IPS-NIHi7 (cell line): Measurements from ENCODE around the gene CYTL1.
A peak's percentile ranks its signal among the peaks of the same experiment; 100 is the strongest.
"Not testable (repeated sequence)": the region's sequence is repeated elsewhere in the genome, so short reads cannot be mapped to it uniquely, and the experiment has no call there.

ENCODE experiments used
- DNase-seq: peaks from one replicate; pipeline ENCODE4 v3.0.0; 2012; ENCODE audit warnings: mixed read lengths; ENCODE audit errors: extremely low spot score

Gene CYTL1, protein sequence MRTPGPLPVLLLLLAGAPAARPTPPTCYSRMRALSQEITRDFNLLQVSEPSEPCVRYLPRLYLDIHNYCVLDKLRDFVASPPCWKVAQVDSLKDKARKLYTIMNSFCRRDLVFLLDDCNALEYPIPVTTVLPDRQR

DNA sequence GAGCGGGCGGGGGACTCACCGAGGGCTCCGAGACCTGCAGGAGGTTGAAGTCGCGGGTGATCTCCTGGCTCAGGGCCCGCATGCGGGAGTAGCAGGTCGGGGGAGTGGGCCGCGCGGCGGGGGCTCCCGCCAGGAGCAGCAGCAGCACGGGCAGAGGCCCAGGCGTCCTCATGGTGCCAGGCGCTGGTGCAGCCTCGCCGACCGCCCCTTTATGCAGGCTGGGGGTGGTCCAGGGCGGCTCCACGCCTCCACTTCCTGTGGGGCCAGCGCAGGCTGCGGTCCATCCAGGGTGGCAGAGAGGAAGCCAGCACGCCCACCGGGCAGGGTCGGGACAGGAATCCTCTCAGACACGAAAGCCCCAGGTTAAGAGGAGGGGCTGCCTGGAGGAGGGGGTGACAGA, at the start of gene CYTL1:
TSS of gene CYTL1 (minus strand) at position 185 of the 400 bp plus-strand sequence. CDS start at position 172, 13 bp downstream.
- peak; percentile 55 for DNase-seq

DNA sequence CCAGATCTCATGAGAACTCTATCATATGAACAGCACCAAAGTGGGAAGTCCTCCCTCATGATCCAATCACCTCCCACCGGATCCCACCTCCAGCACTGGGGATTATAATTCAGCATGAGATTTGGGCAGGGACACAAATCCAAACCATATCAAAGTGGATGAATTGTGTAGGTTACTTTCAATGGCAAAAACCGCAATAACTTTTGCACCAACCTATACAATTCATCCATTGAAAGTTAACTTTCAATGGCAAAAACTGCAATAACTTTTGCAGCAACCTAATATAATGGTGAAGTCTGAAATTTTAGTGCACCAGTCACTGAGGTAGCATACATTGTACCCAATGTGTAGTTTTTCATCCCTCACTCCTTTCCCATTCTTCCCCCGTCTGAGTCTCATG, 48.6 kb upstream of the CYTL1 start:
- no peak for DNase-seq

DNA sequence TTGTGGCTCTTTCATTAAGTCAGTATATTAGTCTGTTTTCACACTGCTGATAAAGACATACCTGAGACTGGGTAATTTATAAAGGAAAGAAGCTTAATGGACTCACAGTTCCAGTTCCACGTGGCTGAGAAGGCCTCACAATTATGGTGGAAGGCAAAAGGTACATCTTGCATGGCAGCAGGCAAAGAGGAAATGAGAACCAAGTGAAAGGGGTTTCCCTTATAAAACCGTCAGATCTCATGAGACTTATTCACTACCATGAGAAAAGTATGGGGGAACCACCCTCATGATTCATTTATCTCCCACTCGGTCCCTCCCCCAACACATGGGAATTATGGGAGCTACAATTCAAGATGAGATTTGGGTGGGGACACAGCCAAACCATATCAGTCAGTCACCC, 47.7 kb upstream of the CYTL1 start:
- not testable (repeated sequence) for DNase-seq

DNA sequence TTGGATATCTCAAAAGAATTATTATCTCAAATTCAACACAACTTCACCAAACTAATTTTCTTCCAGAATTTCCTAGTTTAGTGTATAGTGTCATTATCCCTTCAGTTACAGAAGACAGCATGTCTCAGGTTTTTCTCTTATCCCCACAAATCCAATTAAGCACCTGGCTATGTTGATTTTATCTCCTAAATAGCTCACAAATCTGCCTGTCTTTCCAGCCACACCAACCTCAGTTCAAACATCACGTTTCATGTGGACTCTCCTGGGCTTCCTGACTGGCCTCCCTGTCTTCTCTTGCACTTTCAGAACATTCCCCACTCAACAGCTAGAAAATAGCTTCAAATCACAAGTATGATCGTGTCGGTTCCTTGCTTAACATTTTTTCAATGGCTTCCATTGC, 46.8 kb upstream of the CYTL1 start:
- no peak for DNase-seq

DNA sequence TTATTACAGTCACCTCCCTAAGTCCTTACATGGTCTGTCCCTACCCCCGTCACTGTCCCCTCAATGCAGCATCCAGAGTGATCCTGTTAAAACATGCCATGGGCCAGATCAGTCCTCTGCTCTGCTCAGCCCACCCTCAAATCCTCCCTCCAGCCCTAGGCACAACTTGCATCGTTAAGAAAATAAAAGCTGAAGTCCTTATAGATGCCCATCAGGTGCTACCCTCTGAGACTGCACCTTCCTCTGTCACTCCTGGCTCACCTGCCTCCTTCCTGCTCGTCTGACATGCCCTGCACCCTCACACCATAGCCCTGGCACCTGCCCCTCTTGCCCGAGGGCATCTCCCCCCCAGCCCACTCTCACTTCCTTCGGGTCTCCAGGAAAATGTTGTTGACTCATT, 36.2 kb upstream of the CYTL1 start:
- no peak for DNase-seq

DNA sequence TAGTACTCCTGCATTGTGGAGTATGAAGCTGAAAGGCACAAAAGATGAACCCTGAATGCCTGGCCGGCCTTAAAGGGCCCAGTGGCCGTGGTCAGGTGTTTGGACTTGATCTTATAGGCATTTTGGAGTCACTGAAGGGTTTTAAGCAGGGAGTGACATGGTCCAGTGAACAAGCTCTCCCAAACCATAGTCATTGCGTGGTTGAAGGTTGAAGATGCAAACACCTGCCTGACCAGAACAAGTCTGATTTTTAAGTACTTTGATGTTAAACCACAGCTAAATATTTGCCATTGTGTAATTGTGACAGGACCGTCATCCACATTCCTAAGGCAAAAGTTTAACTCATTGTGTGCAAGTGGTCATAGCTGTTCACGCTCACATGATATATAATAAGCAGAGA, 35.3 kb upstream of the CYTL1 start:
- no peak for DNase-seq

DNA sequence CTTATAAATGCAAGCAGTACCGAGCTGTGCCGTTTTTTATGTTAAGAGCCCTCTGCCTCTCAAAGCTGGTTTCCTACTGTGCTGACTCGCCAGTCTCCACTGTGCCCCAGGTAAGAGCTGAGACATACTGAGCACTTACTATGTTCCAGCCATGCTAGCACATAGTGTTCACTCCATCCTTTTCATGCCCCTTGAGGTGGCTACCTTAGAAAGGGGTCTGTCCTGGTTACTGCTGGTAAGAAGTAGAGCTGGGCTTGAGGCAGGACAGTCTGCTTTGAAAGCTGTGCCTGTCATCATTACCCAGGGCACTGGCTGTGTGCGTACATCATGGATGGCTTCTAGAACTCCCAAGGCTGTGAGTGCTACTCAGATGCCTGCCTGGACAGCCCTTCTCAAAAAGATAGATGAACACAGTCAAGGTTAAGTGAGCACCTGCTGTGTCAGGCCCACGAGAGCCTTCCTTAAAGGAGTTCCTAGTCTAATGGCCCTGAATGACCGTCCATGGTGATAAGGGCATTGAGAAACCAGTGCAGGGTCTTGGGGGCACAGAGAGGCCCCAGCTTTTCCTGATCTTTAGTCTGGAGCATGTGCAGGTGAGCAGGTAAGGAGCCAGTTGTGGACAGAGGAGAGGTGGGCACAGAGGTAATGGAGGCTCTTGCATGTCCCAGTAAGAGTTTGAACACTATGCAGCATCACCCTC, 33.6 kb upstream of the CYTL1 start:
- DNase-seq, result no peak

DNA sequence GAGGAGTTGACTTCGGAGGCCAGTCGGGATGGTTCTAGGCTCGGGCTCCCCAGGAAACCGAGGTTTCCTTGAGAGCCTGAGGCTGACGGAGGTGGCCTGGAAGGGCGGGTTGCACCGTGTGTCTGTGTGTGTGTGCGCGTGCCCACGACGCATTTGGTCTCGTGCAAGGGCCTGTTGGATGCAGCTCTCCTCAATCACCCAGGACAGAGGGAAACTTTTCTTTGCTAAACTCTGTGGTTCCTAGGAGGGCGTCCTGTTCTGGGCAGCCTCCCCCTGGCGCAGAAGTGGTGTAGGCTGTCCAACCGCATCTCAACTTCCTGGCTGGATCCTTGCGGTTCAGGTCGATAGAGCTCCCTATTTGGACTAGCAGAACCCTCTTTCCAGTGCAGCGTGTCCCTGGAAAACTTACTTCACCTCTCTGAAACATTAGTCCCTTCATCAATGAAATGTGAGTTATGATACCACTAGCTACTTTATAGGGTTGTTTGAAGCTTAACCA, 33.0 kb upstream of the CYTL1 start:
- peak; percentile 32 for DNase-seq

DNA sequence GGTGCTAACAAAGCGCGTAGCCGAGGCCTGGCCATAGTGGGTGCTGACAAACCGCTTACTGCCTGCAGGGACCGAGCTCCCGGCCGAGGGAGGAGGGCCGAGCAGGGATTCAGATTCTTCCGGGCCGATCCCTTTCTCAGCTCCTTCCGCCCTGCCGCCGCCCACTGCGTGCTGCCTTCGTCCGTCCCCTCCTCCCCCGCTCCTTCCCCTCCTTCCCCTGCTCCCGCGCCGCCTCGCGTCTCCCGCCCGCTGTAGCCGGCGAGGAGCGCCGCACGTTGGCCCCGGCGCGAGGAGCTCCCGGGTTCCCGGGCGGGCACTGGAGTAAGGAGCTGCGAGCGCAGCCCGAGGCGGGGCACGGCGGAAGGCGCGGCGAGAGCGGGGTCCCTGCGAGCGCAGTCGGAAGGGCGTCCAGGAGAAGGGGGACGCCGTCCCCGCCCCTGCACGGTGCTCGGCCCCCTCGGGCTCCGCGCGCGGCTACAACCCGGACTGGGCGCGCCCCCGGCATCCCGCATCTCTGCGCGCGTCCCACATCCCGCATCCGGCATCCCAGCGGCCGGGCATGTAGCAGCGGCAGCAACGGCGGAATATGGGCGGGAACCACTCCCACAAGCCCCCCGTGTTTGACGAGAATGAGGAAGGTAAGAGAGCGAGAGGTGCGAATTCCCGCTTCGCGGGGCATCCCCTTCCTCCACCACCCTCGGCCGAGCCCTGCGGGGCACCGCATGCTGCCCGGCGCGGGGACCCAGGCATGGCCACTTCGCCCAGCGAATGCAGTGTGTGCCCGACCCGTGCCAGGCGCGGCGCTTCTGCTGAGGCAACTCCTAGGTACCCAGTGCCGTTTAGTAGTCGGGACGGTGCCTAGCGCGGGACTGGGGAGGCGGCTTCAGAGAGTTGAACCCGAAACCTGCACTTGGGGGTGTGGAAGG, 32.3 kb upstream of the CYTL1 start, which contains the start of gene STK32B:
TSS of gene STK32B (plus strand) at position 203 of the 926 bp plus-strand sequence.
- peak; percentile 84 for DNase-seq

DNA sequence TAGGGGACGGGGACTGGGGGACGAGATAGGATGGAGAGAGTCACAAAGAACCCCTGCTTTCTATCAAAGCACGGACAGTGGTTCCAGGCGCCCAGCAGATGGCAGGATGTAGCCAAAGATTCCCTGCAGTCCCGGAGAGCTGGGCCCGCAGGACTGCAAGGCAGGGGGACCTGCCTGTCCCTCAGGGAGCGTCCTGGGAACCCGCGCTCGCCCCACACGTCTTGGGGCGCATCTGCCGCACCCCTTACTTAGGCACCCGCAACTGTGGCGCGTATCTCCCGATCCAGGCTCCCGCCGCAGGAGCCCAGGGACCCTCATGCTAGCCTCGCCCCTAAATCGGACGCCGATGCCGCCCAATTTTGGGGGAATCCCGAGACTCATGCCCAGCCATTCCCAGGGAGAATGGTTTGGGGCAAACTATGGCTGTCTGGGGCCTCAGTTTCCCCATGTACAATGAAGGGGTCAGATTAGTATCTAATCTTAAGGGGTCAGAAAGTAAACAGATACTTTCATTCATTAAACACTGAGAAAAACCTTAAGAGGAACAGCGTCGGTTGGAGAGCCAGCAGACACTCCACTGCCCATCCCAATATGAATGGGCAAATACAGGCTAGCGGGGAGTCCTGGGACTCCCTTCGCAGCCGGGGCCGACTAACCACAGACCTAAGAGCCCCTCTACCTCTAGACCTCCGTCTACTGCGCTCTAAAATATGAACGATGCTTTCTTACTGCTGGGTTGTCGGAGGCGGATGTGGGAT, 31.4 kb upstream of the CYTL1 start:
- DNase-seq, result peak; percentile 93

DNA sequence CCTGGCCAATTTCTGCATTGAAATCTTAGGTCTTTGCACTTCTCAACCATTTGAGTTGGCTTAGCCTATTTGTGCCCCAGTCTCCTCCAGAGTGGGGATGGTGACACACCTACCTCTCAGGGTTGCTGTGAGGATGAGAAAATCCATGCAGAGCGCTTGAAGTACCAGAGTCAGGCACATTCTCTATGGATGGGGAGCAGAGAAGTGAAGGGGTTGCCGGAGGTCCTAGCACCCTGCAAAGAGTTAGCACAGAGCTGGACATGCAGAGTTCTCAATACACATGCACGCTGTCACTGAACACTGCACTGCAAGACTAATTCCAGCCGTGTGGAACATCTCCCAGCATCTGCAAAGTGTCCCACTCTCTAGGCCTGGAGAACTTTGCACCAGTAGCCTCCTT, 29.5 kb upstream of the CYTL1 start:
- DNase-seq, result no peak

DNA sequence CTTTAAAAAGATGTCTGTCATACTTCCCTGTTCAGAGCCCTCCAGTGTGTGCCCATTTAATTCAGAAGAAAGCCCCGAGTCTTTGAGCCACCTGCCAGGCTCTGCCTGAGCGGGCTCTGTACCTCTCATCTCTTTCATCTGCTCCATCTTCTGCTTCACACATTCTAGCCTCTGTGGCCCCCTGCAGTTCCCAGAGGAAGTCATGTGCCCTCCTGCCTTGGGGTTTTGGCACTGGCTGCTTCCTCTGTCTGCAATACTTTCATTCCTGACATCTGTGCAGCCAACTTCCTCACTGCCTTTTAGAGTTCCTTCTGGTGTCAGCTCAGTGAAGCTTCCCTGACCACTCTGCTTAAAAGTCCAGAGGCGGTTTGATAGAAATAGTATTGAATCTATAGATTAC, 25.8 kb upstream of the CYTL1 start:
- DNase-seq, result no peak

DNA sequence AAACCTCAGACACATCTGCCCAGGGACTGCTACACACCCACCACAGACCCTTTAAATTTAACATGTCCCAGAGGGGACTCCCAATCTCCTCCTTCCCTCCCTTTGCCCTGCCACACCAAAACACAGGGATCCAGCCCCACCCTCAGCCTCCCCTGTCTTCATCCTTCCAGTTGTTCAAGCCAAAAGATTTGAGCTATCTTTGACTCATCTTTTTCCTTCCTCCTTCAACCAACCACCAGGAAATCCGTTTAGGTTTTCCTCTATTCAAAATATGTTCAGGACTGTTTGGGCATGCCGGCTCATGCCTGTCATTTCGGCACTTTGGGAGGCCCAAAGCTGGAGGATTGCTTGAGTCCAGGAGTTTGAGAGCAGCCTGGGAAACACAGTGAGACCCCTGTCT, 25.1 kb upstream of the CYTL1 start:
- DNase-seq, result no peak

DNA sequence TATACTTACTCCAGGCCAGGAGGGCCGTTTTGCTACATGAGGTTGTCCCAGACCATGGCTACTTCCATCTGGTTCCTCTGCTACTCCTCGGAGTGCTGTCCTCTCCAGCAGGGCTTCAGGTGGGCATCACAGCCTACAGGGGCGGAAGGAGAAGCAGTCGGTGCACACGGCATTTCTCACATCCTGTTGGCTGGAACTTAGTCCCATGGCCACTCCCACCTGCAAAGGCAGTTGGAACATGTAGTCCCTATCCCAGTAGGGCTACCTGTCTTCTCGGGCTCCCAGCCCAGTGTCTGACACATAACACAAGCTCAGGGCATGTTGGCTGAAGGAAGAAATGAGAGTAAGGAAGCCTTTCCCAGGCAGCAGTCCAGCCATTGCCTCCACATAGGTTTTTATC, 24.3 kb upstream of the CYTL1 start:
- peak; percentile 32 for DNase-seq

DNA sequence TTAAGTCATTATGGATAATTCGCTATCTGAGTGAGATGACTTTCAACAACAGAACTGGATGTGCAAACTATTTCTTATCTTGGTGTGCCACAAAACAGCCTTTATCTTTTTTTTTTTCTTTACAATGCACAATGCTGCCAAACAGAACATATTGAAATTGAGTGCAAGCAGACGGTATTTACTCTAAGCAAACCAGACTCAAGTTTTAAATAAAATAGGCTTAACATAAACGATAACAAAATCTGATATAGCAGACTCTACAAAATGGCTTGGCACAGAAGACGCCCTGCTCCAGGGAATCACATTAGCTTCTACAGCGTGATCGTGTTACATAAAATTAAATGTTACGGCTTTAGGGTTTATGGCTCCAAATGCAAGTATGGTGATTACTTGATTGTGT, 22.4 kb upstream of the CYTL1 start:
- no peak for DNase-seq

DNA sequence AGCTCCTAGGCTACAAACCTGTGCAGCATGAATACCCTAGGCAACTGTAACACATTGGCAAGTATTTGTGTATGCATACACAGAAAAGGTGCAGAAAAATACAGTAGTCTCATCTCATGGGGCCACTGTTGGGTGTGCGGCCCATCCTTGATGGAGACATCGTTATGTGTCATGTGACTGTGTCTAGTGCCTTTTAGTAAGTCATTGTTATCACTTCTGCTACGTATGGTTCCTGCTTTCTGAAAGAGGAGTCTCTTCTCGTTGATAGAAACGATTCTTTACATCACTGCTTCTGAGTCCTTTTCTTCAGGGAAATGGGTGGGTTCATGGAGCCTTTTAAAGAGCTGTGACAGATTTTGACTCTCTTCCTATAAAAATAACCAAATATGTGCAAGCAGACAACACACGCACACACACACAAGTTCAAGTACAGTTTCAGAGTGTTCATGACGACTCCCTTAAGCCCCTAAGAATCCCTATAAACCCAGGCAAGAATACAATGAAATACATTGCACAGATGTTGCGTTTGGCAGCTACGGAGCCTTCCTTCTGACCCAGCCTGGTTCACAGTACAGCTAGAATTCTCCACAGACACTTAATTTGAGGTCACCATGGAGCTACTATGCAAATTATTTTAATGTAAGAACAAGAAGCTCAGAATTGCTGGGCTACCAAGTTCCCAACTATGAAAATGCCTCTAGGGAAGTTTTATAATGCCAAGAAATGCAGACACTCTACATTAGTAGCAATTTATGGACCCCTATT, 21.8 kb upstream of the CYTL1 start:
- no peak for DNase-seq

DNA sequence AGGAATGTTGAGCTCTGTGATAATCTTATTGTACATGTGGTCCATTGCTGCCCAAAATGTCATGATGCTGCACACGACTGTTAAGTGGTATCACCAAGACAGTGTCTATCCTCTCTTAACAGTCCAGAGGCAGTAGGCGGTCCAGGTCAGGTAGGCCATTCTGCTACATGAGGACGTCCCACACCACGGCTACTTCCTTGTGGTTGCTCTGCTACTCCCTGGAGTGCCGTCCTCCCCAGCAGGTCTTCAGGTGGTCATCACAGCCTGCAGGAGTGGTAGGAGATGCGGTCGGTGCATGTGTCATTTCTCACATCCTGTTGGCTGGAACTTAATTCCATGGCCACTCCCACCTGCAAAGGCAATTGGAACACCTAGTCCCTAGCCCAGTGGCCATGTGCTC, 20.5 kb upstream of the CYTL1 start:
- DNase-seq, result no peak

DNA sequence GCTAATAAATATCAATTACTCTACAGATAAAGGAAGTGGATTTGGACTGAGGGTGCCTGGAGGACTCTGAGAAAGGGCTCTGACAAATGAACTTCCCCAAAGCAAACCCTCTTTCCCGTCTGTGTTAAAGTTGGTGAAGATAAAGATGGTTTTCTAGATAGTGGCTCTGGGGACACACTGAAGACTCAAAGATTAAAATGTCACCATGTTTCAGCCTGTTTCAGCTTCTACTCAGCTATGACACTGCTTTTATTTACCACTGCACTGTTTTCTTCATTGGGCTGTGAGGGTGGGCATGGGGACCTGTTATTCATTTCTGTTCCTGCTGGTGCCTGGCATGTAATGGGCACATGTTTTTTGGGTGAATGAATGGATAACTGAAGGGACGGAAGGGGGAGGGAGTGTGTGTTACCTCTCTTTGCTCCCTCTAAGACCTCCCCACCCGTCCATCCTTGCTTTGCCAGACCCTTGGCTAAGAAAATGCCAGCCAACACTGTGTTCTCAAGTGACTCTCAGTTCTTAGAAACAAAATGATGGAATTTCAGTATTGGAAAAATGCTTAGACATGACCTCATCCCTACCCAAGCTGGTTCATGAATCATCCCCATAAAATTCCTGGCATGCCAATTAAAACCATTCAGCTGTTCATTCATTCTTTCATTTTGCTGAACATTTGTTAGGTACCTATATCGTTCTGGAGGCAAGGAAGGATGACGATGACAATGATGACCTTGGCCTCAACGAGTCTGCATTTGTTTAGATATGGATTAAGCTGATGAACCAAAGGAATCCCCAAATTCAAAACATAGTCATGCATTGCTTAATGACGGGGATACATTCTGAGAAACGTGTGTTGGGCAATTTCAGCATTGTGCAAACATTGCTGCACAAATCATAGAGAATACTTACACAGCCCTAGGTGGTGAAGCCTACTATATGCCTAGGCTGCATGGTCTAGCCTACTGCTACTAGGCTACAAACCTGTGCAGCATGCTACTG, 18.6 kb upstream of the CYTL1 start:
- no peak for DNase-seq

DNA sequence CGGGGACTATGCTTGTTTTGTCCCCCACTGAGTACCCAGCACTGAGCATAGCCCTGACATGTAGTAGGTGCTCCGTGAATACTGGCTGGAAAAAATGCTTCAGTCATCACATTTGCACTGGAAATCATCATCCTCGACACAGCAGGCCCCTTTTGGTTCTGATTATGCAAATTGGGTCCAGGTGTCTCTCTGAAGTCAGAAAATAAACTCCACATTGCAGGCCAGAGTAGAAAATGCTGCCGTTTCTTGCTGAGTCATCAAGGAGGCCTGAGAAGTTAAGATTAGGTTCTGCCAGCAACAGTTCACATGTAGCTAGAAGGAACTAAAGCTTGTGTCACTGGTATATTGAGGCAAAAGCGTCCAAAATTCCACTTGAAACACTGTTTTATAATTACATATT, 17.0 kb upstream of the CYTL1 start:
- DNase-seq, result no peak

DNA sequence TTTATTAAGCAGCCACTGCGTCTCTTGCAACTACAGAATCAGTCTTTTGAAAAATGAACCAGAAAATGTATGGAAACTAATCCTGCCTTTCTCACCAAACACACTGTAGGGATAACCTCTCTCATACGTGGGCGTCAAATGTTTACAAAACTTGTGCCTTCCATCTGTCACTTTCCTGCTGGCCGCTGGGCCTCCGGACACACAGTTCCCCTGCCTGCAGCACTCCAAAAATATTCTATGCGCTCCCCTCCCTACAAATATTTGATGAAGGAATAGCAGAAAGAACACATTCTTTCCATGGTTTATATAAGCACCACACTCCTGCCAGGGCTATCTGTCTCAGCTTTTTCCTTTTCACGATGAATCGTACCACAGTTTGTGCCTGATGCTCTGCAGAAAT, 14.9 kb upstream of the CYTL1 start:
- no peak for DNase-seq
